IPS-15b (cell line): Measurements from ENCODE around the gene MTA1.

Source experiments
- H3K27me3 ChIP-seq: one replicate; pipeline ENCODE4 v1.6.1; 2013; ENCODE audit warnings: low read length; ENCODE audit not compliant: control insufficient read depth, insufficient read depth
- H3K36me3 ChIP-seq: one replicate; pipeline ENCODE4 v1.6.1; 2013; ENCODE audit warnings: low read length; ENCODE audit not compliant: control insufficient read depth, insufficient read depth
- H3K4me1 ChIP-seq: one replicate; pipeline ENCODE4 v1.6.1; 2013; ENCODE audit warnings: mild to moderate bottlenecking, low read length; ENCODE audit not compliant: control insufficient read depth, insufficient read depth
- H3K4me3 ChIP-seq: one replicate; pipeline ENCODE4 v1.5.1; 2013; ENCODE audit warnings: low read depth, low read length
- H3K9ac ChIP-seq: one replicate; pipeline ENCODE4 v1.6.1; 2013; ENCODE audit warnings: low read depth, mild to moderate bottlenecking, low read length
- H3K9me3 ChIP-seq: one replicate; pipeline ENCODE4 v1.6.1; 2013; ENCODE audit warnings: mild to moderate bottlenecking, low read length; ENCODE audit not compliant: control insufficient read depth, insufficient read depth

Gene MTA1

DNA sequence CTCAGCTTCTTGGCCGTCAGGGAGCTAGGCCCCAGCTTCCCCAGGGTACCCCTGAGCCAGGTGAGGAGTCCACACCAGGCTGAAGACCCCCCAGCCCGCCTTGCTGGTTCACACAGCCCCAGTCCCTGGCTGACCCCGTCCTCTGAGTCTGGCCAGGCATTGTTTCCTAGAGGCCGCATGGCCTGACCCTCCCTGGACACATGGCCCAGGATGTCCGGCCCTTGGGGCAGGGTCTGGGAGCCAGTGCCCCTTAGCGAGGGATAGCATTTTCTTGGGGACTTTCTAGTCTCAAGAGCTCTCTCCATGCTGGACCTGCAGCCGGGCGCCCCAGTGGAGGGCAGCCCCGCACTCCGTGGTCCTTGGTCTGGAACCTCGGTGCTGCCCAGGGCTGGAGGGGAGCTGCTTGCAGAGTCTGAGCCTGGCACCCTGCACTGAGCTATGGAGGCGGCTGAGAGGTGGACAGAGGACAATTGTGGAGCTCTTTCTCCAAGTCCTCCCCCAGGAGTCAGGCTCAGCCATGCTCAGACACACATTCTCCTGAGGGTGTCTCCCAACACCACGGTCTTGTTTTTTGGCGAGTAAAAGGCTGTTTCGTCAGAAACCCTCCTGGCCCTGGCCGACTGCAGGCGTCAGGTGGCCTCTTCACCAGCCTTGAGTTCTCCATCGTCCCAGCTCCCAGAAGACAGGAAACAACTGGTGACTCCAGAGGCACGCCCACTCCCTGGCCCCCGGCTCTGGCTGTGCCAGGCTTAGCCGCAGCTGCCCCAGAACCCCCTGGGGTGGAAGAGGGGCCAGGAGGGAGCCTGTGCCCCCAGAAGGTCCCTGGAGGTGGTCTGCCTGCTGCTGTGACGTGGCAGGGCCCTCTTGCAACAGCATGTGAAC lies 37.4 kb downstream of the MTA1 start:
- Histone ChIP-seq H3K36me3 (peaks cover 66% of the 10 kb centered on the region), H3K9ac (no peak overlapping the region), H3K9me3 (no peaks in the 10 kb centered on the region), H3K4me1 (no peaks in the 10 kb centered on the region), H3K4me3 (no peak overlapping the region), H3K27me3 (no peaks in the 10 kb centered on the region)

DNA sequence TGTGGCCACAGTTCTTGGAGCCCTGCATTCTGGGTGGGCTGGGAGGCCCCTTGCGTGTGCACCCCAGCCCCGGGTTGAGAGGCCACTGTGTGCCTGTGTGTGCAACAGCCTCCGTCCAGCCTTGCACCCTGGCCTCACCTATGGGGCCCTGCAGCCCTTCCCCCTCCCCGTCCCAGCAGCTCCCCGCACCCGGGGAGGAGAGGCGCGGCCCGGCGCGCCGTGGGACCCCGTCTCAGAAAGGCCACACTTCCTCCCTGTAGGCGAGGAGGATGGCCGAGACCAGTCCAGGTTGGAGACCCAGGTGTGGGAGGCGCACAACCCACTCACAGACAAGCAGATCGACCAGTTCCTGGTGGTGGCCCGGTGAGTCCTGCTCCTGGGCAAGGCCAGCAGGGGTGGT lies 38.4 kb downstream of the MTA1 start:
- Histone ChIP-seq H3K36me3 (peaks cover 62% of the 10 kb centered on the region), H3K27me3 (no peaks in the 10 kb centered on the region), H3K4me1 (no peaks in the 10 kb centered on the region), H3K9me3 (no peaks in the 10 kb centered on the region), H3K4me3 (no peak overlapping the region), H3K9ac (peak overlapping the region; percentile 8)

DNA sequence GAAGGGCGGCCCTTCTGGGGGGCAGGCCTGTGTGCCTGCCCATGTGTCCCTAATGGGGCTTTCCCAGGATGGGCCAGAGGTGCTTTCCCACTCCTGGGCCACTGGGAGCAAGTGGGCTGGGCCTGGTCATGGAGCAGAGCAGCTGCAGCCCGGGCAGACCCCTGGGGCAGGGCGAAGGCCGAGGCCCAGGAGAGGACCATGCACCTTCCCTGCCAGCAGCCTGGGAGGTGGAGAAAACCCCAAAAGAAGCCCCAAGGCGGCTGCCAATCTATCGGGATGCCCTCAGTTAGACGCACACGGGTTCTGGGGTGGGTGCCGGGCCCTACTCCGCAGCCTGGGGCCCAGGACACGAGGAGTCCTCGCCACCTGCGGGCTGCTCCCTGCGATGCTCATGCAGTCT lies 38.9 kb downstream of the MTA1 start:
- Histone ChIP-seq H3K9me3 (no peaks in the 10 kb centered on the region), H3K4me1 (no peaks in the 10 kb centered on the region), H3K36me3 (peaks cover 65% of the 10 kb centered on the region), H3K27me3 (no peaks in the 10 kb centered on the region), H3K4me3 (no peak overlapping the region), H3K9ac (peak overlapping the region; percentile 8)

DNA sequence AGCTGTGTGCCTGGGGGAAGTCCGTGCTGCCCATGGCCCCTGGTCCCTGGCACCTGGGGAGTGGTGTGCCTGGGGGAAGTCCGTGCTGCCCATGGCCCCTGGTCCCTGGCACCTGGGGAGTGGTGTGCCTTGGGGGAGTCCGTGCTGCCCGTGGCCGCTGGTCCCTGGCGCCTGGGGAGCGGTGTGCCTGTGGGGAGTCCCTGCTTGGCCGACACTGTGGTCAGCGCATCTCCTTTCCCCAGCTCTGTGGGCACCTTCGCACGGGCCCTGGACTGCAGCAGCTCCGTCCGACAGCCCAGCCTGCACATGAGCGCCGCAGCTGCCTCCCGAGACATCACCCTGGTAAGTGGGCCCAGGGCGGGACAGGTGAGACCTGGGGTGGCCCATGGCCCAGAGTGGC lies 40.5 kb downstream of the MTA1 start:
- peaks cover 66% of the 10 kb centered on the region for H3K36me3 ChIP-seq

DNA sequence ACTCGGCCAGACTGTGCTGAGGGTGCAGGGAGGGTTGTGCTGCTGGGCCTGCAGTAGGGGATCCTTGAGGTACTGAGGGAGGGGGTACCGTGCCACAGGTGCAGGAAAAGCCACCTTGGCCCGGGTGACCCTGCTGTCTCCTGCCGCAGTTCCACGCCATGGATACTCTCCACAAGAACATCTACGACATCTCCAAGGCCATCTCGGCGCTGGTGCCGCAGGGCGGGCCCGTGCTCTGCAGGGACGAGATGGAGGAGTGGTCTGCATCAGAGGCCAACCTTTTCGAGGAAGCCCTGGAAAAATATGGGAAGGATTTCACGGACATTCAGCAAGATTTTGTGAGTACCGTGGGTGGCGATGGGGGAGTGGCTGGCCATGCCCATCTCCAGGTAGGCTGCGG lies 41.0 kb downstream of the MTA1 start:
- no peak overlapping the region for H3K9ac ChIP-seq
- H3K4me1 ChIP-seq: no peaks in the 10 kb centered on the region
- H3K4me3 ChIP-seq: no peak overlapping the region
- peaks cover 66% of the 10 kb centered on the region for H3K36me3 ChIP-seq
- no peaks in the 10 kb centered on the region for H3K27me3 ChIP-seq
- no peaks in the 10 kb centered on the region for H3K9me3 ChIP-seq

More for the DNA sequence above, 40.5 kb downstream of the MTA1 start:
- Histone ChIP-seq H3K4me1 (no peaks in the 10 kb centered on the region), H3K4me3 (no peak overlapping the region), H3K27me3 (no peaks in the 10 kb centered on the region), H3K9ac (no peak overlapping the region), H3K9me3 (no peaks in the 10 kb centered on the region)

DNA sequence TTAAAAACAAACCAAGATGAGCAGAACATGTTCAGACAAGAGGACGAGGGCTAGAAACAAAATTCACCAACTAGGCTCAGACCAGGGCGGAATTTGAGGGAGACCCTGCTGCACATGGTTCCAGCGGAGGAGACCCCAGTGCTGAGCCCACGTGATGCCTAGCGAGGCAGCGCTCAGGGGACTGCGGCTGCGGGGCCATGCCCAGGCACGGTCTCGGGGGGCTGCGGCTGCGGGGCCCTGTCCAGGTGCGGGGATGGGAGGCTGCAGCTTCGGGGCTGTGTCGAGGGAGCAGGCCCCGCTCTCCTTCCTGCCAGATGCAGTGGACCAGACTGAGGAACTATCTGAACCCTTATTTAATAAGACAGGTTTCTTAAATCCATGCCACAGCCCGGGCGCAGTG lies 42.3 kb downstream of the MTA1 start:
- no peak overlapping the region for H3K4me3 ChIP-seq

DNA sequence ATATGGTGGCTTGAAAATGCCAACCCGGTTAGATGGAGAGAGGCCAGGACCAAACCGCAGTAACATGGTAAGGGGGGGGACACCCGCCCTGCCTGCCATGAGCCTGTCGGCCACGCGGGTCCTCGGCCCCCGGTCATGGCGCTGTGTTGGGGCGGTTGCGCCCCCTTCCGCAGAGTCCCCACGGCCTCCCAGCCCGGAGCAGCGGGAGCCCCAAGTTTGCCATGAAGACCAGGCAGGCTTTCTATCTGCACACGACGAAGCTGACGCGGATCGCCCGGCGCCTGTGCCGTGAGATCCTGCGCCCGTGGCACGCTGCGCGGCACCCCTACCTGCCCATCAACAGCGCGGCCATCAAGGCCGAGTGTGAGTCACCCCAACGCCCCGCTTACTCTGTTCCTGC lies 44.9 kb downstream of the MTA1 start:
- no peaks in the 10 kb centered on the region for H3K4me1 ChIP-seq
- H3K27me3 ChIP-seq: no peaks in the 10 kb centered on the region
- no peaks in the 10 kb centered on the region for H3K9me3 ChIP-seq
- H3K36me3 ChIP-seq: peaks cover 76% of the 10 kb centered on the region
- no peak overlapping the region for H3K9ac ChIP-seq
- H3K4me3 ChIP-seq: no peak overlapping the region

More for the DNA sequence above, 42.3 kb downstream of the MTA1 start:
- Histone ChIP-seq H3K36me3 (peaks cover 65% of the 10 kb centered on the region), H3K4me1 (no peaks in the 10 kb centered on the region), H3K9ac (no peak overlapping the region), H3K9me3 (no peaks in the 10 kb centered on the region), H3K27me3 (no peaks in the 10 kb centered on the region)

DNA sequence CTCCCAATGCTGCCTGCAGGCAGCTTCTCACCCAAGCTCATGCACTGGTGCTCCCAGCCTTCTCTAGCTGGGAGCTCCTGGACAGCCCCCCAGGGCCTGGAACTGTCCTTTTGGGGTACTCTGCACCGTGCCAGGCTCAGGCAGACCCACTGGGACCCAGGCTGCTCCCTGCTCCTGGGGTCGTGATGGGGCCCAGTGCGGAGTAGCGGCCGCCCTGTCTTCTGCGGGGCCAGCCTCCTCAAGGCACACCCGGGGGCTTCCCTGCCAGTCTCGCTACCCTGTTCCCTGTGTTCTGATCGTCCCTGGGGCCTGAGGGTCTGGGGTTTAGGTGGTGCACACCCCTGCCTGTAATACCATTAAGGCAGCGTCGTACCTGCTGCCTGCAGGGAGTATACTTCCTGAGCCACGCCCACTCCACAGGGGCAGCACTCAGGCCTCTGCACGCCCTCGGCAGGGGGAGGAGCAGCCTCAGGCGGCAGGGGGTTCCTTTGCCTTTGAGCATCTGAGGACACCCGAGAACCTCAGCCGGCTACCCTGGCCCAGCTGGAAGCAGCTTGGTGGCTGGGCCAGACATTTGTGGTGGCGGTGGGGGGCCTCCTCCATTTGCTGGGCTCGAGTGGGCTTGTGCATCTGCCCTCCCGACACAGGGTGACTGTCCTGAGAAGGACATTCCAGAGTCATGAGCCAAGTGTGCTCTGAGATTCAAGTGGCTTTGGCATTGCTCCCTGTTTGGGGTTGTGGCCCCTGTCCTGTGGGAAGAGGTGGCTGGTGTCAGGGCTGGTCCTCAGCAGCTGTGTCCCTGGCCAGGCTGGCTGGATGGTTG lies 45.8 kb downstream of the MTA1 start:
- Histone ChIP-seq H3K4me3 (no peak overlapping the region), H3K36me3 (peaks cover 73% of the 10 kb centered on the region), H3K9me3 (no peaks in the 10 kb centered on the region), H3K9ac (no peak overlapping the region), H3K27me3 (no peaks in the 10 kb centered on the region), H3K4me1 (no peaks in the 10 kb centered on the region)

DNA sequence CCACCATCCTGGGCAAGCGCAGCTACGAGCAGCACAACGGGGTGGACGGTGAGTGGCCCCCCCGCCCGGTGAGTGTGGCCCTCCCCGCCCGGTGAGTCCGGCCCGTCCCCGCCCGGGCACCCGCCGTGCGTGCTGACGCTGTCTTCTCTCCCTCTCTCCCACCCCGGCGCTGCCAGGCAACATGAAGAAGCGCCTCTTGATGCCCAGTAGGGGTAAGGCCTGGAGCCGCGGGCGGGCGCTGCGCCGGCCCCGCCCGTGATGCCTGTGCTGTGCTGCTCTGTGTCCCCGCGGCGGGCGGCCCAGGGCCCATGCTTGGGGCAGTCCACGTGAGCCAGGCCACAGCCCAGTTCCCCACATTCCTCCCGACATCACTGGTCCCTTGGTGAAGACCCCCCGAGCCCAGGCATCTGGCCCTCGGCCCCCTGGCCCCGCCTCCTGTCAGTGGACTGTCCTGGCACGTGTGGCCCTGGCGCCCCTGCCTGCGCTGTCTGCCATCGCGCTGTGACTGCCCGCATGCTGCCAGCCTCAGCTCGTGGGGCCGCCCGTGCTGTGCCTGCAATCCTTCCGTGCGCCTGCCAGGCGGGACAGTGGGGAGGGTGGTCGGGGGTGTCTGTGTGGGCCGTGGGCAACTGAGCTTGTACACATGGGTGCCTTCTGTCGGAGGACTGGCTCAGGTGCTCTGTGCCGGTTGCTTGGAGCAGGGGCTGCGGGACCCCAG lies 47.1 kb downstream of the MTA1 start:
- H3K27me3 ChIP-seq: no peaks in the 10 kb centered on the region
- no peak overlapping the region for H3K4me3 ChIP-seq
- H3K9ac ChIP-seq: no peak overlapping the region
- no peaks in the 10 kb centered on the region for H3K9me3 ChIP-seq
- H3K4me1 ChIP-seq: no peaks in the 10 kb centered on the region
- H3K36me3 ChIP-seq: peaks cover 61% of the 10 kb centered on the region

DNA sequence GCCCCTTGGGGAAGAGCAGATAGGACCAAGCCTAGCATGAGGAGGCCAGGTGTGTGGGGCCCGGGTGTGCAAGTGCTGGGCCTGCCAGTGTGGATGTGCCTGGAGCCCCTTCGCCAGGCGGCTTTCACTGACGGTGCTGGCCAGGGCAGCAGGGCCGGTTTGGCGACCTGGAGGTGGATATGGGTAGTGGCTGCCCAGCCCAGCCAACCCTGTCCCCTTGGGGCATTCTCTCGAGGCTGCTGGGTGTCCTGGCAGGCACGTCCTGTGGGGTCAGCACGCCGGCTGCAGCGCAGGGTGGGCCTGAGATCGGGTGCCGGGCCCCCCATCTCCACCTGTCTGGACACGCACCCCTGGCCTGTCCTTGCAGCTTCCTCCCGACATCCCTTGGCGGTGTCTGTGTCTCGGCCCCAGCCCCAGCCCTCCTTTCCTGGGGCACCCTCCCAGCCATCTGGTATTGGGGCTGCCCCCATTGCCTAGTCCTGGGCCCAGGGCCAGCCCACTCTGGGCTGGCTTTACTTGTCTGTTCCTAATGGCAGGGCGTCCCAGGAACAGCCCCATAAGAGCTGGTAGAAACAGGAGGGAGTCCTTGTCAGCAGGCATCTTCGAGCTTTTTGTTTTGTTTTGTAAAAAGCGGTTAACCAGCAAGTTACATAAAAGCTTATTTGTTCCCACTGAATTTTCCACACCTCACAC lies 47.8 kb downstream of the MTA1 start:
- no peaks in the 10 kb centered on the region for H3K9me3 ChIP-seq
- peaks cover 57% of the 10 kb centered on the region for H3K36me3 ChIP-seq
- no peaks in the 10 kb centered on the region for H3K4me1 ChIP-seq
- no peaks in the 10 kb centered on the region for H3K27me3 ChIP-seq
- no peak overlapping the region for H3K4me3 ChIP-seq
- H3K9ac ChIP-seq: no peak overlapping the region

DNA sequence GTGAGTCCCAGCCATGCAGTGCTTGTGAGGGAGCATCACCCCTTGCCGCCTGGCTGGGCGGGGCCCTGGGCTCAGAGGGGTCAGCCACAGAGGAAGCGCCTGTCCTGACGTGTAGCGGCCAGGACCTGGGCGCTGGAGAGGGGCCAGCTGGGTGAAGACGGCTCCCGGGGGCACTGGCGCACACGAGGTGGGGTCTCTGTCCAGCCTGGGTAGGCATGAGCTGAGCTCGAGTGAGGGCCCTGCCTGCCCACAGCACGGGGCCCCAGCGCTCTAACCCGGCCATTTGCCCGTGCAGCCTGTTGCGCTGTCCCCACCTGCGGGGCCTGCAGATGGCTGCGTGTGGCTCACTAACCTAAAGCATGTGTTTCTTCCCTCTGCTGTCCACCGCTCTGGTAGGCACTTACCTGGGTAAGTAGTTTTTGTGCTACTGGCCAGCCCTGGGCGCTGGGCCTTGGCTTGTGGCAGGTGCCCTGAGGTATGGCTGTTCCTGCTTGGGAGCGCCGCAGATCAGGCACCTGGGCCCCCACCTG lies 48.4 kb downstream of the MTA1 start:
- H3K9ac ChIP-seq: no peak overlapping the region
- H3K4me1 ChIP-seq: no peaks in the 10 kb centered on the region

More for the DNA sequence above, 48.4 kb downstream of the MTA1 start:
- Histone ChIP-seq H3K36me3 (peaks cover 55% of the 10 kb centered on the region), H3K9me3 (no peaks in the 10 kb centered on the region), H3K4me3 (no peak overlapping the region), H3K27me3 (no peaks in the 10 kb centered on the region)
